Skeletal muscle tissue (tissue), 5 donors: Measurements from ENCODE around the gene PKHD1. TPM values are rescaled to one million over a fixed set of nuclear protein-coding genes. Genes with fewer than 3 reads are reported as not detected.

Experiments used
- H3K27ac ChIP-seq: one replicate; pipeline ENCODE4 v1.7.0; 2013; ENCODE audit warnings: mild to moderate bottlenecking, low read depth, low read length, inconsistent platforms
- H3K27me3 ChIP-seq, 3 donors: one replicate each; pipeline ENCODE4 v1.7.0; 2013; ENCODE audit warnings: low read length in 3 of 3; ENCODE audit not compliant: control insufficient read depth in 3 of 3, insufficient read depth in 3 of 3
- H3K36me3 ChIP-seq, 3 donors: one replicate each; pipeline ENCODE4 v1.7.0; 2013; ENCODE audit warnings: low read length in 3 of 3; ENCODE audit not compliant: control insufficient read depth in 3 of 3, insufficient read depth in 3 of 3
- H3K4me1 ChIP-seq, 3 donors: one replicate each; pipeline ENCODE4 v1.7.0; 2013; ENCODE audit warnings: low read length in 3 of 3, mild to moderate bottlenecking in 3 of 3; ENCODE audit not compliant: control insufficient read depth in 3 of 3, insufficient read depth in 3 of 3
- H3K4me3 ChIP-seq, 3 donors: one replicate each; pipeline ENCODE4 v1.7.0; 2013; ENCODE audit warnings: low read length in 3 of 3
- H3K9ac ChIP-seq, 3 donors: one replicate each; pipeline ENCODE4 v1.7.0; 2013; ENCODE audit warnings: low read length in 3 of 3, mild to moderate bottlenecking in 3 of 3, moderate library complexity in 2 of 3, low read depth in 1 of 3
- H3K9me3 ChIP-seq, 3 donors: one replicate each; pipeline ENCODE4 v1.7.0; 2013; ENCODE audit warnings: low read length in 3 of 3; ENCODE audit not compliant: control insufficient read depth in 3 of 3
- small RNA-seq: library from RNA; depleted of rRNA; stranded (forward); fragments of <200 nt; gene quantifications from one replicate; pipeline ENCODE3, GENCODE V24; 2014
- total RNA-seq: library from RNA; depleted of rRNA; stranded (reverse); fragments of >200 nt; gene quantifications from one replicate; pipeline ENCODE4 v1.2.3, GENCODE V29; 2014
- donor health status: Osteomylitis.

PKHD1 gene
- total RNA-seq, 1 donor from 2014 or later, result 38.6 TPM

- Histone ChIP-seq H3K9ac (no peak overlapping the region), H3K27ac (no peak overlapping the region), H3K4me3 (no peak overlapping the region), H3K9me3 (no peaks in the 10 kb centered on the region), H3K36me3 (no peaks in the 10 kb centered on the region), H3K27me3 (no peaks in the 10 kb centered on the region), H3K4me1 (no peaks in the 10 kb centered on the region)
These were observed 517.1 kb downstream of the PKHD1 start for GRCh38 chr6:51570168-51570921.

GRCh38 chr6:51569594-51569993 is 517.8 kb downstream of the PKHD1 start:
- Histone ChIP-seq H3K9me3 (no peaks in the 10 kb centered on the region), H3K27me3 (no peaks in the 10 kb centered on the region), H3K36me3 (no peaks in the 10 kb centered on the region), H3K27ac (no peak overlapping the region), H3K4me1 (no peaks in the 10 kb centered on the region), H3K9ac (no peak overlapping the region), H3K4me3 (no peak overlapping the region)

- Histone ChIP-seq H3K27ac (no peak overlapping the region), H3K36me3 (no peaks in the 10 kb centered on the region), H3K9me3 (no peaks in the 10 kb centered on the region), H3K27me3 (no peaks in the 10 kb centered on the region), H3K9ac (no peak overlapping the region), H3K4me1 (no peaks in the 10 kb centered on the region), H3K4me3 (no peak overlapping the region)
These were observed 518.6 kb downstream of the PKHD1 start for GRCh38 chr6:51568771-51569170.

GRCh38 chr6:51565472-51565871 is 521.9 kb downstream of the PKHD1 start:
- Histone ChIP-seq H3K4me3 (no peak overlapping the region), H3K4me1 (no peaks in the 10 kb centered on the region), H3K27me3 (no peaks in the 10 kb centered on the region), H3K27ac (no peak overlapping the region), H3K9ac (no peak overlapping the region), H3K9me3 (no peaks in the 10 kb centered on the region), H3K36me3 (no peaks in the 10 kb centered on the region)

Small RNAs within 50 kb of the gene (small RNA-seq; reads per million reads assigned to genes)
- gene RN7SL580P, result not detected

Other genes with a start within 250 kb of the PKHD1 start
- not detected for gene IL17A, start 98.8 kb upstream of the PKHD1 start, total RNA-seq
- not detected for gene IL17F, start 156.9 kb upstream of the PKHD1 start, total RNA-seq
- 32.9 TPM for gene MCM3, start 197.1 kb upstream of the PKHD1 start, total RNA-seq